ENCODE results near the gene CUBN.

The CUBN gene

GRCh38 chr10:16789765-16790164 lies 339.8 kb downstream of the CUBN start:
- WGBS (ENCODE audit: extremely low coverage, insufficient coverage, low lambda C conversion rate) = no CpG with 5 or more reads among the region's 4 CpGs
- H3K79me1 ChIP-seq (ENCODE audit: low read length) = peaks cover 11% of the 10 kb centered on the region
- H2BK120ac ChIP-seq (ENCODE audit: low read depth, low read length) = no peak overlapping the region
- H2BK5ac ChIP-seq (ENCODE audit: low read length) = no peak overlapping the region
- H3K18ac ChIP-seq (ENCODE audit: low read length) = no peak overlapping the region
- no peaks in the 10 kb centered on the region for H3K79me2 ChIP-seq (ENCODE audit: control insufficient read depth, insufficient read depth, low read length)
- no peaks in the 10 kb centered on the region for H3K27me3 ChIP-seq (ENCODE audit: insufficient read depth, low read length, poor library complexity)
- H2AK5ac ChIP-seq (ENCODE audit: low read length) = no peak overlapping the region
- H4K8ac ChIP-seq (ENCODE audit: low read depth, low read length) = no peak overlapping the region
- no peak overlapping the region for H3K4me3 ChIP-seq (ENCODE audit: low read length)
- no peak overlapping the region for H3K4me2 ChIP-seq (ENCODE audit: low read length)
- no peak overlapping the region for H3K23ac ChIP-seq (ENCODE audit: low read length)
- H3K36me3 ChIP-seq (ENCODE audit: control insufficient read depth, insufficient read depth, low read length) = no peaks in the 10 kb centered on the region
- H3K4me1 ChIP-seq (ENCODE audit: control insufficient read depth, low read depth, low read length) = no peaks in the 10 kb centered on the region
- no peak overlapping the region for H3K27ac ChIP-seq (ENCODE audit: low read depth, low read length)
- no peak overlapping the region for H3K4ac ChIP-seq (ENCODE audit: low read depth, low read length)
- no peak overlapping the region for H3K56ac ChIP-seq (ENCODE audit: low read length)
- no peak overlapping the region for H3K9ac ChIP-seq (ENCODE audit: low read length)
- no peak overlapping the region for H4K5ac ChIP-seq (ENCODE audit: low read length)
- no peak for DNase-seq
- no peak overlapping the region for H2BK15ac ChIP-seq (replicated peaks; ENCODE audit: low read depth)

- no peaks in the 10 kb centered on the region for H3K79me2 ChIP-seq (ENCODE audit: control insufficient read depth, insufficient read depth, low read length)
- no peak overlapping the region for H3K18ac ChIP-seq (ENCODE audit: low read length)
- no peak overlapping the region for H3K23ac ChIP-seq (ENCODE audit: low read length)
- peaks cover 11% of the 10 kb centered on the region for H3K79me1 ChIP-seq (ENCODE audit: low read length)
- no peak overlapping the region for H2BK120ac ChIP-seq (ENCODE audit: low read depth, low read length)
- WGBS (ENCODE audit: extremely low coverage, insufficient coverage, low lambda C conversion rate) = no CpG with 5 or more reads among the region's 7 CpGs
- no peaks in the 10 kb centered on the region for H3K4me1 ChIP-seq (ENCODE audit: control insufficient read depth, low read depth, low read length)
- H3K4ac ChIP-seq (ENCODE audit: low read depth, low read length) = no peak overlapping the region
- no peak overlapping the region for H2BK5ac ChIP-seq (ENCODE audit: low read length)
- no peak for DNase-seq
- H4K5ac ChIP-seq (ENCODE audit: low read length) = no peak overlapping the region
- H3K27ac ChIP-seq (ENCODE audit: low read depth, low read length) = no peak overlapping the region
- H2BK15ac ChIP-seq (replicated peaks; ENCODE audit: low read depth) = no peak overlapping the region
- H4K8ac ChIP-seq (ENCODE audit: low read depth, low read length) = no peak overlapping the region
- no peak overlapping the region for H3K56ac ChIP-seq (ENCODE audit: low read length)
- no peak overlapping the region for H3K9ac ChIP-seq (ENCODE audit: low read length)
- H3K27me3 ChIP-seq (ENCODE audit: insufficient read depth, low read length, poor library complexity) = no peaks in the 10 kb centered on the region
- H3K4me2 ChIP-seq (ENCODE audit: low read length) = no peak overlapping the region
- no peak overlapping the region for H2AK5ac ChIP-seq (ENCODE audit: low read length)
- H3K36me3 ChIP-seq (ENCODE audit: control insufficient read depth, insufficient read depth, low read length) = no peaks in the 10 kb centered on the region
- no peak overlapping the region for H3K4me3 ChIP-seq (ENCODE audit: low read length)
These were observed 340.4 kb downstream of the CUBN start for GRCh38 chr10:16789261-16789660.

GRCh38 chr10:16788778-16789177 lies 340.8 kb downstream of the CUBN start:
- Histone ChIP-seq H3K4me2 (ENCODE audit: low read length) (no peak overlapping the region), H4K8ac (ENCODE audit: low read depth, low read length) (no peak overlapping the region), H2AK5ac (ENCODE audit: low read length) (no peak overlapping the region), H3K9ac (ENCODE audit: low read length) (no peak overlapping the region), H3K36me3 (ENCODE audit: control insufficient read depth, insufficient read depth, low read length) (no peaks in the 10 kb centered on the region), H3K4me1 (ENCODE audit: control insufficient read depth, low read depth, low read length) (no peaks in the 10 kb centered on the region), H2BK120ac (ENCODE audit: low read depth, low read length) (no peak overlapping the region), H4K5ac (ENCODE audit: low read length) (no peak overlapping the region), H3K4ac (ENCODE audit: low read depth, low read length) (no peak overlapping the region), H3K79me1 (ENCODE audit: low read length) (peaks cover 11% of the 10 kb centered on the region), H3K79me2 (ENCODE audit: control insufficient read depth, insufficient read depth, low read length) (no peaks in the 10 kb centered on the region), H2BK15ac (replicated peaks; ENCODE audit: low read depth) (no peak overlapping the region), H3K56ac (ENCODE audit: low read length) (no peak overlapping the region), H3K27me3 (ENCODE audit: insufficient read depth, low read length, poor library complexity) (no peaks in the 10 kb centered on the region), H3K4me3 (ENCODE audit: low read length) (no peak overlapping the region), H3K18ac (ENCODE audit: low read length) (no peak overlapping the region), H2BK5ac (ENCODE audit: low read length) (no peak overlapping the region), H3K23ac (ENCODE audit: low read length) (no peak overlapping the region), H3K27ac (ENCODE audit: low read depth, low read length) (no peak overlapping the region)
- no CpG with 5 or more reads among the region's 3 CpGs for WGBS (ENCODE audit: extremely low coverage, insufficient coverage, low lambda C conversion rate)
- no peak for DNase-seq

GRCh38 chr10:16788125-16788524 lies 341.5 kb downstream of the CUBN start:
- H3K9ac ChIP-seq (ENCODE audit: low read length) = no peak overlapping the region
- no peaks in the 10 kb centered on the region for H3K79me2 ChIP-seq (ENCODE audit: control insufficient read depth, insufficient read depth, low read length)
- no peak overlapping the region for H3K27ac ChIP-seq (ENCODE audit: low read depth, low read length)
- no peak overlapping the region for H3K18ac ChIP-seq (ENCODE audit: low read length)
- no CpG with 5 or more reads among the region's 6 CpGs for WGBS (ENCODE audit: extremely low coverage, insufficient coverage, low lambda C conversion rate)
- H3K4me3 ChIP-seq (ENCODE audit: low read length) = no peak overlapping the region
- H2BK120ac ChIP-seq (ENCODE audit: low read depth, low read length) = no peak overlapping the region
- H3K56ac ChIP-seq (ENCODE audit: low read length) = no peak overlapping the region
- peaks cover 11% of the 10 kb centered on the region for H3K79me1 ChIP-seq (ENCODE audit: low read length)
- H3K36me3 ChIP-seq (ENCODE audit: control insufficient read depth, insufficient read depth, low read length) = no peaks in the 10 kb centered on the region
- no peaks in the 10 kb centered on the region for H3K4me1 ChIP-seq (ENCODE audit: control insufficient read depth, low read depth, low read length)
- DNase-seq = no peak
- H4K5ac ChIP-seq (ENCODE audit: low read length) = no peak overlapping the region
- H3K27me3 ChIP-seq (ENCODE audit: insufficient read depth, low read length, poor library complexity) = no peaks in the 10 kb centered on the region
- H2BK5ac ChIP-seq (ENCODE audit: low read length) = no peak overlapping the region
- H3K23ac ChIP-seq (ENCODE audit: low read length) = no peak overlapping the region
- H2AK5ac ChIP-seq (ENCODE audit: low read length) = no peak overlapping the region
- H3K4ac ChIP-seq (ENCODE audit: low read depth, low read length) = no peak overlapping the region
- H4K8ac ChIP-seq (ENCODE audit: low read depth, low read length) = no peak overlapping the region
- no peak overlapping the region for H2BK15ac ChIP-seq (replicated peaks; ENCODE audit: low read depth)
- H3K4me2 ChIP-seq (ENCODE audit: low read length) = no peak overlapping the region

- H3K23ac ChIP-seq (ENCODE audit: low read length) = no peak overlapping the region
- H3K79me1 ChIP-seq (ENCODE audit: low read length) = peaks cover 7% of the 10 kb centered on the region
- no peaks in the 10 kb centered on the region for H3K4me1 ChIP-seq (ENCODE audit: control insufficient read depth, low read depth, low read length)
- H2AK5ac ChIP-seq (ENCODE audit: low read length) = no peak overlapping the region
- no peak overlapping the region for H3K27ac ChIP-seq (ENCODE audit: low read depth, low read length)
- H2BK5ac ChIP-seq (ENCODE audit: low read length) = no peak overlapping the region
- no peaks in the 10 kb centered on the region for H3K27me3 ChIP-seq (ENCODE audit: insufficient read depth, low read length, poor library complexity)
- H4K8ac ChIP-seq (ENCODE audit: low read depth, low read length) = no peak overlapping the region
- no peak overlapping the region for H3K56ac ChIP-seq (ENCODE audit: low read length)
- H3K9ac ChIP-seq (ENCODE audit: low read length) = no peak overlapping the region
- no peak overlapping the region for H3K4me2 ChIP-seq (ENCODE audit: low read length)
- no peaks in the 10 kb centered on the region for H3K36me3 ChIP-seq (ENCODE audit: control insufficient read depth, insufficient read depth, low read length)
- H3K4ac ChIP-seq (ENCODE audit: low read depth, low read length) = no peak overlapping the region
- no CpG with 5 or more reads among the region's 12 CpGs for WGBS (ENCODE audit: extremely low coverage, insufficient coverage, low lambda C conversion rate)
- H3K79me2 ChIP-seq (ENCODE audit: control insufficient read depth, insufficient read depth, low read length) = no peaks in the 10 kb centered on the region
- H3K4me3 ChIP-seq (ENCODE audit: low read length) = no peak overlapping the region
- H4K5ac ChIP-seq (ENCODE audit: low read length) = no peak overlapping the region
- no peak overlapping the region for H3K18ac ChIP-seq (ENCODE audit: low read length)
- no peak for DNase-seq
- H2BK15ac ChIP-seq (replicated peaks; ENCODE audit: low read depth) = no peak overlapping the region
- H2BK120ac ChIP-seq (ENCODE audit: low read depth, low read length) = no peak overlapping the region
These were observed 342.2 kb downstream of the CUBN start for GRCh38 chr10:16787361-16787791.

- Histone ChIP-seq H3K4ac (ENCODE audit: low read depth, low read length) (no peak overlapping the region), H2BK5ac (ENCODE audit: low read length) (no peak overlapping the region), H2AK5ac (ENCODE audit: low read length) (no peak overlapping the region), H3K4me2 (ENCODE audit: low read length) (no peak overlapping the region), H3K4me3 (ENCODE audit: low read length) (no peak overlapping the region), H3K79me2 (ENCODE audit: control insufficient read depth, insufficient read depth, low read length) (no peaks in the 10 kb centered on the region), H3K23ac (ENCODE audit: low read length) (no peak overlapping the region), H4K8ac (ENCODE audit: low read depth, low read length) (no peak overlapping the region), H3K27ac (ENCODE audit: low read depth, low read length) (no peak overlapping the region), H3K79me1 (ENCODE audit: low read length) (peaks cover 1% of the 10 kb centered on the region), H3K27me3 (ENCODE audit: insufficient read depth, low read length, poor library complexity) (no peaks in the 10 kb centered on the region), H2BK120ac (ENCODE audit: low read depth, low read length) (no peak overlapping the region), H3K4me1 (ENCODE audit: control insufficient read depth, low read depth, low read length) (no peaks in the 10 kb centered on the region), H3K18ac (ENCODE audit: low read length) (no peak overlapping the region), H3K9ac (ENCODE audit: low read length) (no peak overlapping the region), H2BK15ac (replicated peaks; ENCODE audit: low read depth) (no peak overlapping the region), H4K5ac (ENCODE audit: low read length) (no peak overlapping the region), H3K36me3 (ENCODE audit: control insufficient read depth, insufficient read depth, low read length) (no peaks in the 10 kb centered on the region), H3K56ac (ENCODE audit: low read length) (no peak overlapping the region)
- no CpG with 5 or more reads among the region's 7 CpGs for WGBS (ENCODE audit: extremely low coverage, insufficient coverage, low lambda C conversion rate)
- DNase-seq = no peak
These were observed 349.2 kb downstream of the CUBN start for GRCh38 chr10:16780338-16780880.
